Loucy (cell line): ENCODE measurements around the gene SPNS1.

Experiments
- CTCF ChIP-seq: fragments of 200-600 bp; sonication (generic); conservative IDR thresholded peaks from 2 replicates; pipeline ENCODE4 v1.5.1; 2014; ENCODE audit warnings: mild to moderate bottlenecking, antibody characterized with exemption, low read length
- EZH2phosphoT487 ChIP-seq: fragments of 200-600 bp; IDR thresholded peaks from 2 replicates; pipeline ENCODE4 v1.6.1; 2018; ENCODE audit warnings: antibody characterized with exemption, mild to moderate bottlenecking, moderate library complexity, borderline replicate concordance

GRCh38 chr16:28991687-28992086, 17.1 kb downstream of the SPNS1 start:
- TF ChIP-seq CTCF (no peak), EZH2phosphoT487 (no peak)
